Fibroblast of mammary gland (primary cell): ENCODE results near the gene TECTA.
"Not testable (repeated sequence)": the region's sequence is repeated elsewhere in the genome, so short reads cannot be mapped to it uniquely, and the experiment has no call there.

ENCODE experiments used
- DNase-seq: peaks from one replicate; pipeline ENCODE4 v3.0.0-alpha.2; 2010; ENCODE audit warnings: low read depth
- H3K4me3 ChIP-seq: 2 replicates; pipeline ENCODE4 v1.5.1; 2011; ENCODE audit warnings: low read depth, mild to moderate bottlenecking, low read length, moderate library complexity; ENCODE audit not compliant: control insufficient read depth
- TF ChIP-seq, protein P1 (sequence below): conservative IDR thresholded peaks from 2 replicates; pipeline ENCODE4 v1.5.1; 2011; ENCODE audit warnings: low read depth, low read length, inconsistent platforms; ENCODE audit not compliant: control insufficient read depth, insufficient read depth

TECTA gene

GRCh38 chr11:121110871-121111724 lies 10.1 kb downstream of the TECTA start:
- H3K4me3 ChIP-seq = no peak overlapping the region
- TF ChIP-seq, protein P1, sequence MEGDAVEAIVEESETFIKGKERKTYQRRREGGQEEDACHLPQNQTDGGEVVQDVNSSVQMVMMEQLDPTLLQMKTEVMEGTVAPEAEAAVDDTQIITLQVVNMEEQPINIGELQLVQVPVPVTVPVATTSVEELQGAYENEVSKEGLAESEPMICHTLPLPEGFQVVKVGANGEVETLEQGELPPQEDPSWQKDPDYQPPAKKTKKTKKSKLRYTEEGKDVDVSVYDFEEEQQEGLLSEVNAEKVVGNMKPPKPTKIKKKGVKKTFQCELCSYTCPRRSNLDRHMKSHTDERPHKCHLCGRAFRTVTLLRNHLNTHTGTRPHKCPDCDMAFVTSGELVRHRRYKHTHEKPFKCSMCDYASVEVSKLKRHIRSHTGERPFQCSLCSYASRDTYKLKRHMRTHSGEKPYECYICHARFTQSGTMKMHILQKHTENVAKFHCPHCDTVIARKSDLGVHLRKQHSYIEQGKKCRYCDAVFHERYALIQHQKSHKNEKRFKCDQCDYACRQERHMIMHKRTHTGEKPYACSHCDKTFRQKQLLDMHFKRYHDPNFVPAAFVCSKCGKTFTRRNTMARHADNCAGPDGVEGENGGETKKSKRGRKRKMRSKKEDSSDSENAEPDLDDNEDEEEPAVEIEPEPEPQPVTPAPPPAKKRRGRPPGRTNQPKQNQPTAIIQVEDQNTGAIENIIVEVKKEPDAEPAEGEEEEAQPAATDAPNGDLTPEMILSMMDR = no peak
- no peak for DNase-seq

- peak; percentile 71 for DNase-seq
- TF ChIP-seq, protein P1 = peak; percentile 55
- H3K4me3 ChIP-seq = no peak overlapping the region
Measured at GRCh38 chr11:121112498-121113455, 11.7 kb downstream of the TECTA start.

- no peak overlapping the region for H3K4me3 ChIP-seq
- no peak for DNase-seq
- TF ChIP-seq, protein P1 = no peak
Measured at GRCh38 chr11:121113611-121114010, 12.6 kb downstream of the TECTA start.

- not testable (repeated sequence) for DNase-seq, H3K4me3 ChIP-seq
Measured at GRCh38 chr11:121115024-121115423, 14.0 kb downstream of the TECTA start.

- H3K4me3 ChIP-seq = no peak overlapping the region
- no peak for DNase-seq
- TF ChIP-seq, protein P1 = no peak
Measured at GRCh38 chr11:121117788-121118187, 16.7 kb downstream of the TECTA start.

DNA sequence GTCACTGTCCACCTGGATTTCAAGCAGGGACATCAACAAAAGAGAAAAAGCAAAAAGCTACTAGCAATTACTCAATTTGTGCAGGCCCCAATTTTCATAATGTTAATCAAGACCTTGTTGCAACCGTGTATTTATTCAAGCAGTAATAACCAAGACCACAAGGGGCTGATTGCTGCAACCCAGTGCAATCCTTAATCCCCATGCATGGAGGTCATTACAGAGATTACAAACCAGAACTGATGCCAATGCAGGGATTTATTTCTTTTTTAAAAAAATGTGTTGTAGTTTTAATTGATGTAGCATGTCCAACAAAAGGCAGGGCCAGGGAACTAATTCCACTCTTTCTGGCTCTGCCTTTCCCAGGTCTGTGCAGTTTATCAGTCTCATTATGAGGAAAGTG lies 18.4 kb downstream of the TECTA start:
- no peak for DNase-seq
- TF ChIP-seq, protein P1 = no peak
- no peak overlapping the region for H3K4me3 ChIP-seq

DNA sequence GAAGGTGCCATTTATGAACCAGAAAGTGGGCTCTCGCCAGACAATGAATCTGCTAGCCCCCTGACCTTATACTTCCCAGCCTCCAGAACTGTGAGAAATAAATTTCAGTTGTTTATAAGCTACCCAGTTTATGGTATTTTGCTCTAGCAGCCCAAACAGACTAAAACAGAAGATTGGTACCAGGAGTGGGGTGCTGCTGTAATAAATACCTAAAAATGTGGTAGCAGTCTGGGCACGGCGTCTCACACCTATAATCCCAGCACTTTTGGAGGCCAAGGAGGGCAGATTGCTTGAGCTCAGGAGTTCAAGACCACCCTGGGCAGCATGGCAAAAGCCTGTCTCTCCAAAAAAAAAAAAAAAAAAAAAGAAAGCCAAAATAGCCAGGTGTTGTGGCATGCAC lies 21.3 kb downstream of the TECTA start:
- TF ChIP-seq, protein P1 = no peak
- no peak overlapping the region for H3K4me3 ChIP-seq
- no peak for DNase-seq
